Ureter (tissue), 1 donor: ENCODE measurements around the gene KRTAP1-1. TPM values are rescaled to one million over a fixed set of nuclear protein-coding genes. Genes with fewer than 3 reads are reported as not detected.
"Not testable (repeated sequence)": the region's sequence is repeated elsewhere in the genome, so short reads cannot be mapped to it uniquely, and the experiment has no call there.

Experiments used
- DNase-seq: peaks from one replicate; pipeline ENCODE4 v3.0.0-alpha.2; 2020; ENCODE audit warnings: low spot score
- total RNA-seq: library from RNA; stranded (reverse); gene quantifications from one replicate; pipeline ENCODE4 v1.2.4, GENCODE V29; 2023
- donor health status: DM: yes; HTN: yes; CAD: no.

The KRTAP1-1 gene
- total RNA-seq, 1 donor from 2014 or later: not detected

- no peak for DNase-seq
Observed at GRCh38 chr17:41012326-41013120, 28.7 kb downstream of the KRTAP1-1 start.

DNA sequence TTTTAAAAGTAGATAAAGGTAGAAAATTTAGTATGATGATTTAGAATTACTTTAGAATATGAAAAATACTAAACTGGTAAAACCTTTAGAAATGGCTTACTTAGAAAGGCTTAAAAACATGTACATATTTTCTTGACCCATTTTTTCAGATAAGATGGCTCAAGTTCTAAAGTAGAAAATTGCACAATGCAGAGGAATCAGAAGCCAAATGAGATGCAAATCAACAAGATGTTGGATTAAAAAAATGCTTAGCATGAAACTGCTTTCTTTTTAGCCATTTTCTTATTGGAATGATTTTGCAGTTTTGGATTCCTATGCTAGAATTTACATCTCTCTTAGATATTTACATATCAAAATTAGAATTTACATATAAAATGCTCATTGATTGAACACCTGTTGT is 30.8 kb downstream of the KRTAP1-1 start:
- no peak for DNase-seq

DNA sequence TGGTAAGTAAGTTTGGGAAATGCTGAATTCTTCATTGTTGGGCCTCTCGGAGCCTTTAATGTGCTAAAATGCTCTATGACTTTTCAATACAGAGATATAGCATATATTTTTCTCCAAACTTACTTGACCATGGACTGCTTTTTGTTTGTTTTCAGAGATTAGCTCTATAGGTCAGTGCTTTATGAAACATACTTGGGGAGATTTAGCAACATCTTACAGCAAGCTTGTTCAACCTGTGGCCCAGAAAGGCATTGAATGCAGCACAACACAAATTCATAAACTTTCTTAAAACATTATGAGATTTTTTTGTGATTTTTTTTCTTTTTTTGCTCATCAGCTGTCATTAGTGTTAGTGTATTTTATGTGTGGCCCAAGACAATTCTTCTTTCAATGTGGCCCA is 31.3 kb downstream of the KRTAP1-1 start:
- DNase-seq: no peak

DNA sequence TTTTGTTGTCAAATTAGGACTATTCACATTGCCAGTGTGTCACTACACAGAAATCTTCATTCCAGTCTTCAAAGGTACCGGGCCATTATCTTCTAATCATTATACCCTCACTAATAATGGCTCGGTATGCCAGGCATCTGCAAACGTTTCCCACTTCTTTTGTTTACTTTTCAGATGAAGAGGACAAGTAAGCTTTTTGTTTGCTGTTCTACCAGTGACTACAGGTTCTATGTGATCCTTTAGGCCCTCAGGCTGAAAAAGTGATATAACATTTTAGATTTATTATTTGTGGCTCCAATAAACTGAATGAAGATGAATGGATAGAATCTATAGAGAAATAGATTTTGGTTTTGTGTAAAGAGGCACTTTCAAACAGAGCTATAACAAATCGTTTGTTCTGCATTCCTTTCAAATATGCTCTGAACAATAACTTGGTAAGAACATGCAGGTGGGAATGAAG is 31.9 kb downstream of the KRTAP1-1 start:
- no peak for DNase-seq

DNA sequence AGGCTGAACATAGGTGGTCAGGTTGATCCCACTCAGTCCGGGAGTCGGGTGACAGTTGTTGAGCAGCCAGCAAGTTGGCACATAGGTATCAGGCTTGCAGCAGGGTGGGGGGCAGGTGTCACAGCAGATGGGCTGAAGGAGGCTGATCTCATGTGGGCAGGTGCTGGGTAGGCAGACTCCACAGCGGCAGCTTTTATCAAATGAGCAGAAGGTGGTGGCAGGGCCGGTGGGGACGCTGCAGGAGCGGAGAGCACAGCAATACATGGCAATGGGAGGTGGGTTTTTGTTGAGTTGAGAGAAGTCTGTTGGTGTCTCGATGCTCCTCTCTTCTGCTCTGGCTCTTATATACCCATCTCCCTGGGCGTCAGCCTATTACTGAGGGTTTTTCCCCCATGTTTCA is 32.4 kb downstream of the KRTAP1-1 start, which contains the start of gene KRTAP3-1:
Gene KRTAP3-1 (minus strand): TSS at position 318 of the 400 bp plus-strand sequence. CDS start 54 bp downstream, at position 264.
- DNase-seq: no peak

GRCh38 chr17:41004397-41004796 is 36.9 kb downstream of the KRTAP1-1 start:
- DNase-seq: no peak

GRCh38 chr17:41003926-41004325 is 37.3 kb downstream of the KRTAP1-1 start:
- DNase-seq: no peak

DNA sequence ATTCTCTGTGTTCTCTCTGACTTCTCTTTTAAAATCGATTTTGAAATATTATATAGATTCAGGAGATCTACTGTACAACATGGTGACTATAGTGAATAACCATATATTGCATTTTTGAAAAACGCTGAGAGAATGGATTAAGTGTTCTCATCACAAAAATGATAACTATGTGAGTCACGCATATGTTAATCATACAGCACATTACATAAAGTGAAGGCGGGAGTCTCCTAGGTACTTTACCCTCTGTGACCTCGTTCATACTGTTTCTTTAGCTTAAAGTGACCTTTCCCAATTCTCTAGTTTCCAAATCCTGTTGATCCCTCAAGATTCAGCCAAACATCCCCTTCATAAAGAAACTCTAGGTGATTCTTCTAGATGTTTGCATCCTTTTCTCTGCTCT is 38.4 kb downstream of the KRTAP1-1 start:
- DNase-seq: no peak

DNA sequence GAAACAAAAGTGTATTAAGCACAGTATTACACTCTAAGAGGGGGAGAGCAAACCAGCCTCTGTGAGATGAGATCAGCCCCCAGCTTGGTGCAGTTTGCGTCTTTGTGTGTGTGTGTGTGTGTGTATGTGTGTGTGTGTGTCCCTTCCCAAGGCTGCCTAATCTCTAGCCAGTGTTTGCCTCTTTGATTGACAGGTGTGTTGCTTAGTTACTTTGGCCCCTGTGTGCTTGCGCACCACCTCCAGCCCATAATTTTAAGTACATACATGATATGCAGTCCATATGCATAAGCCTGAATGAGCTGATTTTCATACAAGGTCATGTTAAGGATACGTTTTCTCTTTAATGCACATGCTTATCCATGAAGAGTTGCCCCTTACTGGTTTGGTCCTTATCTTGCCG is 39.5 kb downstream of the KRTAP1-1 start:
- no peak for DNase-seq

- not testable (repeated sequence) for DNase-seq
Observed at GRCh38 chr17:40999563-40999962, 41.7 kb downstream of the KRTAP1-1 start, which contains the start of gene KRTAP3-2. TSS of gene KRTAP3-2 (minus strand) at chr17:40999906. CDS start at chr17:40999853, 53 bp downstream.

GRCh38 chr17:40997361-40997760 is 43.9 kb downstream of the KRTAP1-1 start:
- DNase-seq: no peak

- DNase-seq: no peak
Observed at GRCh38 chr17:40996829-40997228, 44.4 kb downstream of the KRTAP1-1 start.

GRCh38 chr17:40995116-40995515 is 46.1 kb downstream of the KRTAP1-1 start:
- no peak for DNase-seq

DNA sequence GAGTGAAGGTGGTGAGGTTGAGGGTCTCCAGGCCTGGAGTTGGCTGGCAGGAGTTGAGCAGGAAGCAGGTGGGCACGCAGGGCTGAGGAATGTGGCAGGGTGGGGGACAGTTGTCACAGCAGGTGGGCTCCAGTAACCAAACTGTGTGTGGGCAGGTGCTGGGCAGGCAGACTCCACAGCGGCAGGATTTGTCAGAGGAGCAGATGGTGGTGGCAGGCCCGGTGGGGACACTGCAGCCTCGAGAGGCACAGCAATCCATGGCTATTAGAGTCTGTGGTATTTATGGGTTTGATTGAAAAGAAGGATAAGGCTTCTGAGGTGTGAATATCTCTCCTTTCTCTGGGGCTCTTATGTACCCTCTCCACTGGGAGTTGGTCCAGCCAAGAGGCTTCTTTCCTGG is 47.4 kb downstream of the KRTAP1-1 start, which contains the start of gene KRTAP3-3:
Gene KRTAP3-3 (minus strand): TSS at position 326 of the 400 bp plus-strand sequence. CDS start 67 bp downstream, at position 259.
- no peak for DNase-seq

DNA sequence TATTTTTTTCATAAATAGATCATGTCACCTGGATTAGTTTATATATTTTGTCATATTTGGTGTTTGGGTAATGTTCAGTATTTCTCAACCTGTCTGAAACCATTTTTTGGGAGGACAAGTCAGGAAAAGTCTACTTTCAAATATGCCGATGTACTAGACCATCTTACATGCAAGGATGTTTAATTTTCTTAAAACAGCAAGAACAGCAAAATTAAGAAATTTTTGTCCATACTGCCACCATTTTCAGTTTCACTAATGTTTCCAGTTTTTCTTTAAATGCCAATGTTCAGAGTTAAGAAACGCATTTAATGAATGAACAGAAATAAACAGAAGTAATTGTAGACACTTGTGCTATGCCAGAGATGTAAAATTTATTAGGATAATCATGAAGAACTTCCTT is 48.2 kb downstream of the KRTAP1-1 start:
- no peak for DNase-seq

DNA sequence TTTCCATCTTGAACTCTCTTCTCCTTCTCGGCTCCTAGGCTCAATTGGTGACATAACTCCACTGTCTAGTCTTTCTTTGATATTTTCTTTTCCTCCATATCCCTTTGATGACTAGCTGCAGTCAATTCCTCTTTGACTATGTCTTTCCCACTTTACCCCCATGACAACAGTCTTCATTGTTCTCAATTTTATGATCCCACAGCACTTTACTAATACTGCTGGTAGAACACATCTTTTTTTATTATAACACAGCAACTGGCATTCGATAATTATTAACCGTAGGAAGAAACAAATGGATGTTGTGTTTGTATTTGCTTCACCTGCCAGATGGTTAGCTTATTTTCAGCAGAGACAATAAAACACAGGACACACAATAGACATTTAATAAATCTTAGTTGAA is 48.6 kb downstream of the KRTAP1-1 start:
- DNase-seq: no peak

Other genes with a start within 250 kb of the KRTAP1-1 start
- not detected for gene KRT28, start 241.5 kb downstream of the KRTAP1-1 start, total RNA-seq
- gene KRT10, start 218.8 kb downstream of the KRTAP1-1 start, total RNA-seq: 70.1 TPM
- not detected for gene KRT12, start 174.2 kb downstream of the KRTAP1-1 start, total RNA-seq
- gene KRT20, start 156.2 kb downstream of the KRTAP1-1 start, total RNA-seq: 4.7 TPM
- 3.9 TPM for gene KRT23, start 103.8 kb downstream of the KRTAP1-1 start, total RNA-seq
- not detected for gene KRT39, start 74.5 kb downstream of the KRTAP1-1 start, total RNA-seq
- gene KRT40, start 57.1 kb downstream of the KRTAP1-1 start, total RNA-seq: not detected
- gene KRTAP3-3, start 47.3 kb downstream of the KRTAP1-1 start, total RNA-seq: not detected
- gene KRTAP3-2, start 41.5 kb downstream of the KRTAP1-1 start, total RNA-seq: not detected
- gene KRTAP3-1, start 32.3 kb downstream of the KRTAP1-1 start, total RNA-seq: not detected
- gene KRTAP1-5, start 14.2 kb downstream of the KRTAP1-1 start, total RNA-seq: not detected
- gene KRTAP1-4, start 11.3 kb downstream of the KRTAP1-1 start, total RNA-seq: not detected
- gene KRTAP1-3, start 6.6 kb downstream of the KRTAP1-1 start, total RNA-seq: not detected
- not detected for gene KRTAP2-1, start 5.9 kb upstream of the KRTAP1-1 start, total RNA-seq
- gene KRTAP2-2, start 13.8 kb upstream of the KRTAP1-1 start, total RNA-seq: not detected
- gene KRTAP2-3, start 18.7 kb upstream of the KRTAP1-1 start, total RNA-seq: not detected
- gene KRTAP2-4, start 24.4 kb upstream of the KRTAP1-1 start, total RNA-seq: not detected
- gene KRTAP4-7, start 42.7 kb upstream of the KRTAP1-1 start, total RNA-seq: not detected
- not detected for gene KRTAP4-8, start 56.7 kb upstream of the KRTAP1-1 start, total RNA-seq
- gene KRTAP4-16, start 60.8 kb upstream of the KRTAP1-1 start, total RNA-seq: not detected
- gene KRTAP4-9, start 63.9 kb upstream of the KRTAP1-1 start, total RNA-seq: not detected
- not detected for gene KRTAP4-11, start 76.9 kb upstream of the KRTAP1-1 start, total RNA-seq
- not detected for gene KRTAP4-12, start 82.7 kb upstream of the KRTAP1-1 start, total RNA-seq
- gene KRTAP4-6, start 99.1 kb upstream of the KRTAP1-1 start, total RNA-seq: not detected
- not detected for gene KRTAP4-5, start 108.4 kb upstream of the KRTAP1-1 start, total RNA-seq
- not detected for gene KRTAP4-4, start 119.3 kb upstream of the KRTAP1-1 start, total RNA-seq
- gene KRTAP4-3, start 126.8 kb upstream of the KRTAP1-1 start, total RNA-seq: not detected
- not detected for gene KRTAP4-2, start 136.8 kb upstream of the KRTAP1-1 start, total RNA-seq
- gene KRTAP4-1, start 143.5 kb upstream of the KRTAP1-1 start, total RNA-seq: not detected
- gene KRTAP9-1, start 148.4 kb upstream of the KRTAP1-1 start, total RNA-seq: not detected
- gene KRTAP9-2, start 185.2 kb upstream of the KRTAP1-1 start, total RNA-seq: not detected
- gene KRTAP9-3, start 191.0 kb upstream of the KRTAP1-1 start, total RNA-seq: not detected
- not detected for gene KRTAP9-8, start 196.5 kb upstream of the KRTAP1-1 start, total RNA-seq
- gene KRTAP9-4, start 208.2 kb upstream of the KRTAP1-1 start, total RNA-seq: not detected
- not detected for gene KRTAP9-9, start 213.9 kb upstream of the KRTAP1-1 start, total RNA-seq
- not detected for gene KRTAP9-6, start 223.9 kb upstream of the KRTAP1-1 start, total RNA-seq
- gene KRTAP9-7, start 234.2 kb upstream of the KRTAP1-1 start, total RNA-seq: not detected